MG63 (cell line): ENCODE measurements around the gene POLD1. TPM values are rescaled to one million over a fixed set of nuclear protein-coding genes. Genes with fewer than 3 reads are reported as not detected.

Experiments
- DNase-seq: peaks from one replicate; pipeline ENCODE4 v3.0.0-alpha.2; 2020
- H3K27me3 ChIP-seq: fragments of 250-450 bp; sonication (Bioruptor Pico); 2 replicates; pipeline ENCODE4 v1.5.1; 2020; ENCODE audit warnings: mild to moderate bottlenecking, moderate library complexity
- H3K36me3 ChIP-seq: fragments of 250-450 bp; sonication (Bioruptor Pico); 2 replicates; pipeline ENCODE4 v1.5.1; 2020; ENCODE audit warnings: mild to moderate bottlenecking, moderate library complexity
- H3K4me3 ChIP-seq: fragments of 250-450 bp; sonication (Bioruptor Pico); 2 replicates; pipeline ENCODE4 v1.5.1; 2020; ENCODE audit warnings: mild to moderate bottlenecking, moderate library complexity
- H3K9me3 ChIP-seq: fragments of 250-450 bp; sonication (Bioruptor Pico); 2 replicates; pipeline ENCODE4 v1.5.1; 2020; ENCODE audit warnings: mild to moderate bottlenecking, moderate library complexity
- total RNA-seq: library from RNA; depleted of rRNA; stranded (reverse); fragments of >200 nt; shearing (Covaris generic); gene quantifications from 2 replicates; pipeline ENCODE4 v1.2.3, GENCODE V29; 2014; ENCODE audit warnings: low replicate concordance

POLD1 gene
- total RNA-seq, 1 experiment from 2014 or later = 117 TPM

- Histone ChIP-seq H3K27me3 (no peaks in the 10 kb centered on the region), H3K36me3 (peaks cover 76% of the 10 kb centered on the region), H3K9me3 (no peaks in the 10 kb centered on the region), H3K4me3 (no peak overlapping the region)
- no peak for DNase-seq
Measured at GRCh38 chr19:50406156-50406820, 22.1 kb downstream of the POLD1 start.

DNA sequence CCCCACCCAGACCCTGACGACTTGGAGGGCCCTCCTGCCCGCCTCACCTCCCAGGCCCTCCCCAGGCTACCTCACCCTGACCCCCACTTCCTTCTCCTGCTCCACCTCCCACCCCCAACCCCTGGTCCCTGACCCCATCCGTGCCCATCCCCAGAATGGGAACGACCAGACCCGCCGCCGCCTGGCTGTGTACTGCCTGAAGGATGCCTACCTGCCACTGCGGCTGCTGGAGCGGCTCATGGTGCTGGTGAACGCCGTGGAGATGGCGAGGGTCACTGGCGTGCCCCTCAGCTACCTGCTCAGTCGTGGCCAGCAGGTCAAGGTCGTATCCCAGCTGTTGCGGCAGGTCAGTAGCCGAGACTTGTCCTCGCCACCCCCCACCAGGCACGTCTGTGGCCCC lies 22.7 kb downstream of the POLD1 start:
- H3K27me3 ChIP-seq = no peaks in the 10 kb centered on the region
- no peak overlapping the region for H3K4me3 ChIP-seq
- DNase-seq = no peak
- H3K36me3 ChIP-seq = peaks cover 75% of the 10 kb centered on the region
- H3K9me3 ChIP-seq = peaks cover 1% of the 10 kb centered on the region; the same call in 1 of the 2 replicates

DNA sequence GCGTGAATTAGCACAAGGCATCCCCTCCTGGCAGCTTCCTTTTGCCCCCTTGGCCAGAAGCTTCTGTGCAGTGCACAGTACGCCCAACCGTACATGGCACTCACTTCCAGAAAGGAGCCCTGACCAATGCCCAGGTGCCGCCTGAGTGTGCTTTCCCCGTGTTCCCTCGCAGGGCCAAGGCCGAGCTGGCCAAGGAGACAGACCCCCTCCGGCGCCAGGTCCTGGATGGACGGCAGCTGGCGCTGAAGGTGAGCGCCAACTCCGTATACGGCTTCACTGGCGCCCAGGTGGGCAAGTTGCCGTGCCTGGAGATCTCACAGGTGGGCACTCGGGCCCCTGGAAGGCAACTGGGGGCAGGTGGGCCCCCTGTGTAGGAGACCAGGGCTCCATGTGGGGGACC lies 25.2 kb downstream of the POLD1 start:
- no peaks in the 10 kb centered on the region for H3K27me3 ChIP-seq
- no peak for DNase-seq
- peaks cover 7% of the 10 kb centered on the region; the same call in 1 of the 2 replicates for H3K9me3 ChIP-seq
- peaks cover 69% of the 10 kb centered on the region for H3K36me3 ChIP-seq
- no peak overlapping the region for H3K4me3 ChIP-seq

DNA sequence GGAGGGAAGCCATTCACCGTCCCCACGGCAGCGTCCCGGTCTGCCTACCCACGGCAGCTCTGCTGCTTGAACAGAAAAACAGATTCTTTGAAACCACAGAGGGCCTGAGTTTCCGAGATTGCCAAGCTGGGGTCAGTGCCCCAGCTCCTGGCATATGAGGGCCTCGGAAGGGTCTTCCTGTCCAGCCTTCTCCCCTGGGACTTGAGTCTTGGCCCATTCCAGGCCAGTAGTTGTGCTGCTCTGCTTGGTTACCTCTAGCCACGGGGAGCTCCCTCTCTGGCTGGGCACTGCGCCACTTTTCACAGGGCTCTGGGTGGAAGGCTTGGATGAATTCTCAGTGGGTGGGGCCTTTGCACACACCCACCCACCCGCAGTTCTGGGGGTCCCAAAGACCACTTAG lies 26.0 kb downstream of the POLD1 start:
- Histone ChIP-seq H3K27me3 (no peaks in the 10 kb centered on the region), H3K9me3 (peaks cover 7% of the 10 kb centered on the region; the same call in 1 of the 2 replicates)
- no peak for DNase-seq

DNA sequence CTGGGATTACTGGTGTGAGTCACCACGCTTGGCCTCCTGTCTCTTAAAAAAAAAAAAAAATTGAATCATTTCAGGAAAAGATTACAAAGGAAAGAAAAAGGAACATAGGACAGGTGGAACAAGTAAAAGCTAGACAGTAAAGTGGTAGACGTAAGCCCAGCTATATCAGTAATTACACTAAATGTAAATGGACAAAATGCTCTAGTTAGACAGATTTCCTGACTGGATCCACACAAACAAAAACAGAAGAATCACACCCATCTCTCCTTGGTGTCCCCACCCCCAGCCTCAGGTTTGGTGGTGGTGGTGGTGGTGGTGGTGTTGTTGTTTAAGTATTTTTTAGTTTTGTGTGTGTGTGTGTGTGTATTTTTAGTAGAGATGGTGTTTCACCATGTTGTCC lies 28.3 kb downstream of the POLD1 start:
- DNase-seq = no peak
- Histone ChIP-seq H3K9me3 (peaks cover 7% of the 10 kb centered on the region; the same call in 1 of the 2 replicates), H3K36me3 (peaks cover 49% of the 10 kb centered on the region)

More for the DNA sequence above, 26.0 kb downstream of the POLD1 start:
- no peak overlapping the region for H3K4me3 ChIP-seq
- peaks cover 66% of the 10 kb centered on the region for H3K36me3 ChIP-seq

DNA sequence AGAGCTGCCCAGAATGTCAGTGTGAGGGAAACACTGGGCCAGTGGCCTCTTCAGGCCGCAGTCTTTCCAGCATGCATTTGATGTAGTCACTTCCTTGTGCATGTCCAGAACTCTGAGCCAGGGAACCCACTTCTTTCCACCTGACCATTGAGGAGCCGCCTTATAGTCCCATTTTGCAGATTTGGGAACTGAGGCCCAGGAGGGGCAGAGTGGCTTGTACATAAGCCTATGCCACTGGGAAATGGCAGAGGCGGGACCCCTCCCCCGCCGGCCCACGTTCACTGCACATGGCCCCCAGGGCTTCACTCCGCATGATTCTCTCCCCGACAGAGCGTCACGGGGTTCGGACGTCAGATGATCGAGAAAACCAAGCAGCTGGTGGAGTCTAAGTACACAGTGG lies 28.9 kb downstream of the POLD1 start:
- DNase-seq = no peak
- peaks cover 7% of the 10 kb centered on the region; the same call in 1 of the 2 replicates for H3K9me3 ChIP-seq
- H3K36me3 ChIP-seq = peaks cover 44% of the 10 kb centered on the region
- H3K27me3 ChIP-seq = no peaks in the 10 kb centered on the region
- H3K4me3 ChIP-seq = no peak overlapping the region

More for the DNA sequence above, 28.3 kb downstream of the POLD1 start:
- no peak overlapping the region for H3K4me3 ChIP-seq
- no peaks in the 10 kb centered on the region for H3K27me3 ChIP-seq

GRCh38 chr19:50413531-50413930 lies 29.4 kb downstream of the POLD1 start:
- Histone ChIP-seq H3K27me3 (no peaks in the 10 kb centered on the region), H3K9me3 (peaks cover 7% of the 10 kb centered on the region; the same call in 1 of the 2 replicates), H3K4me3 (no peak overlapping the region), H3K36me3 (peaks cover 44% of the 10 kb centered on the region)
- no peak for DNase-seq

DNA sequence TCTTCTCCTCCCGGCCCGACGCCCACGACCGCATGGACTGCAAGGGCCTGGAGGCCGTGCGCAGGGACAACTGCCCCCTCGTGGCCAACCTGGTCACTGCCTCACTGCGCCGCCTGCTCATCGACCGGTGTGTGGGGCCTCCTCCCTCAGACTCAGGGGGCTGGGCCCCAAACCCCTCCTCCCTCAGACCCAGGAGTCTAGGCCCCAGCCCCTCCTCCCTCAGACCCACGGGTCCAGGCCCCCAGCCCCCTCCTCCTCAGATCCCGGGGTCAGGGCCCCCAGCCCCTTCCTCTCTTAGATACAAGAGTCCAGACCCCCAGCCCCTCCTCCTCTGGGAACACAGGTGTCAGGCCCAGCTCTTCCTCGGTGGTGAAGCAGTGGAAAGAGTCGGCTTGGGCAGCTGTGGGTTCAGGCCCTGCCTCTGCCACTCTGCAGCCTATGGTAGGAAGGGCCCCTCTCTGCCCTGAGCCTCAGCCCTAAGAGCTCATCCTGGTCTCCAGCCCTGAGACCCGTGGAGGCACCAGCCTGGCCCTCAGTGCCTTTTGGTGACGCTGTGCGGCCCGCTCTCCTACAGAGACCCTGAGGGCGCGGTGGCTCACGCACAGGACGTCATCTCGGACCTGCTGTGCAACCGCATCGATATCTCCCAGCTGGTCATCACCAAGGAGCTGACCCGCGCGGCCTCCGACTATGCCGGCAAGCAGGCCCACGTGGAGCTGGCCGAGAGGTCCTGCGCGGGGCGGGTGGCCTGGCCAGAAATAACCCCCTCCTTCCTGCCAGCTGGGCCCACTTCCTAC lies 30.9 kb downstream of the POLD1 start:
- DNase-seq = peak; percentile 31
- Histone ChIP-seq H3K27me3 (no peaks in the 10 kb centered on the region), H3K36me3 (peaks cover 30% of the 10 kb centered on the region), H3K4me3 (no peak overlapping the region), H3K9me3 (peaks cover 7% of the 10 kb centered on the region; the same call in 1 of the 2 replicates)

DNA sequence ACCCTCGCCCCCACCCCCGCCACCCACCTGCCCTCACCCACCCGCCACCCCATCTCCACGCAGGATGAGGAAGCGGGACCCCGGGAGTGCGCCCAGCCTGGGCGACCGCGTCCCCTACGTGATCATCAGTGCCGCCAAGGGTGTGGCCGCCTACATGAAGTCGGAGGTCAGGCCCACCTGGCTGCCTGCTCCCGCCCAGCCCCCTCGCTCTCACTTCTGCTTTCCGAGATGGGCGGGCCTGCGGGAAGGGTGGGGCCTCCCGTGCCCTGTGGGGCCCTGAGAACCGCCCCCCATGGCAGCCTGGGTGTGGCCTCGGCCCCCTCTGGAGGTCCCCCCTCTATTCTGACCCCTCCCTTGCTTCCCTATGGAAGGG lies 31.5 kb downstream of the POLD1 start:
- no peak overlapping the region for H3K4me3 ChIP-seq
- H3K36me3 ChIP-seq = peaks cover 24% of the 10 kb centered on the region
- H3K27me3 ChIP-seq = no peaks in the 10 kb centered on the region
- DNase-seq = no peak
- peaks cover 7% of the 10 kb centered on the region; the same call in 1 of the 2 replicates for H3K9me3 ChIP-seq

DNA sequence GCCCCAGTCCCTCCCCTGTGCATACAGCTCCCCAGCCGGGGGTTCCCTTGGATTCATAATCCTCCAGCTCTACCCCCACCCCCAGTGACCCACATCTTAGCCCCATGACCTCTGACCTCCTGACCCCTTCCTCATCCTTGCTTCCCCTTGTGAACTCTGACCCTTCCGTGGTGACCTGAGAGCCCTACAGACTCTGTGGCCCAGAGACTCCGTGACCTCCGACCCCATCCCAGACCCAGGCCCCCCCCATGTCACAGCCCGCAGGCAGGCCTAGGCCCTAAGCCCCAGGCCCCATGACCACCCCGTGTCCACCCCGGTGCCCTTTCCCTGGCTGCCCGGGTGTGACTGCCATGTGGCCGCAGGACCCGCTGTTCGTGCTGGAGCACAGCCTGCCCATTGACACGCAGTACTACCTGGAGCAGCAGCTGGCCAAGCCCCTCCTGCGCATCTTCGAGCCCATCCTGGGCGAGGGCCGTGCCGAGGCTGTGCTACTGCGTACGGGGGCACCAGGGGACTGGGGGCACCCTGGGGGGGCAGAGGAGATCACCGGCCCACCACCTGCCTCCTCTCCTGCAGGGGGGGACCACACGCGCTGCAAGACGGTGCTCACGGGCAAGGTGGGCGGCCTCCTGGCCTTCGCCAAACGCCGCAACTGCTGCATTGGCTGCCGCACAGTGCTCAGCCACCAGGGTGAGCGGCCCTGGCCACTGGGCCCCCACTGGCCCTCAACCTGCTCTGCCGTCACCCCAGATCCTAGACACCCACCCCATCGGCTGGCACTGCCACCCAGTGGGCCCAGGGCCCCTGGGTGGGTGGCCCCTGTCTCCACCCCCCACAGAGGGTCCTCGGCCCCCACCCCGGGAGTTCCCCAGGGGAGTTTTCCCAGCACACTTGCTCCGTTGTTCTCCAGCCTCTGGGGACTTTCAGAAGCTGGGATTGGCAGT lies 32.2 kb downstream of the POLD1 start:
- Histone ChIP-seq H3K36me3 (peaks cover 21% of the 10 kb centered on the region), H3K4me3 (no peak overlapping the region), H3K9me3 (peaks cover 7% of the 10 kb centered on the region; the same call in 1 of the 2 replicates), H3K27me3 (no peaks in the 10 kb centered on the region)
- no peak for DNase-seq

GRCh38 chr19:50417111-50418081 lies 33.2 kb downstream of the POLD1 start:
- Histone ChIP-seq H3K4me3 (no peak overlapping the region), H3K27me3 (no peaks in the 10 kb centered on the region), H3K9me3 (peaks cover 2% of the 10 kb centered on the region; the same call in 1 of the 2 replicates), H3K36me3 (peaks cover 12% of the 10 kb centered on the region)
- no peak for DNase-seq

DNA sequence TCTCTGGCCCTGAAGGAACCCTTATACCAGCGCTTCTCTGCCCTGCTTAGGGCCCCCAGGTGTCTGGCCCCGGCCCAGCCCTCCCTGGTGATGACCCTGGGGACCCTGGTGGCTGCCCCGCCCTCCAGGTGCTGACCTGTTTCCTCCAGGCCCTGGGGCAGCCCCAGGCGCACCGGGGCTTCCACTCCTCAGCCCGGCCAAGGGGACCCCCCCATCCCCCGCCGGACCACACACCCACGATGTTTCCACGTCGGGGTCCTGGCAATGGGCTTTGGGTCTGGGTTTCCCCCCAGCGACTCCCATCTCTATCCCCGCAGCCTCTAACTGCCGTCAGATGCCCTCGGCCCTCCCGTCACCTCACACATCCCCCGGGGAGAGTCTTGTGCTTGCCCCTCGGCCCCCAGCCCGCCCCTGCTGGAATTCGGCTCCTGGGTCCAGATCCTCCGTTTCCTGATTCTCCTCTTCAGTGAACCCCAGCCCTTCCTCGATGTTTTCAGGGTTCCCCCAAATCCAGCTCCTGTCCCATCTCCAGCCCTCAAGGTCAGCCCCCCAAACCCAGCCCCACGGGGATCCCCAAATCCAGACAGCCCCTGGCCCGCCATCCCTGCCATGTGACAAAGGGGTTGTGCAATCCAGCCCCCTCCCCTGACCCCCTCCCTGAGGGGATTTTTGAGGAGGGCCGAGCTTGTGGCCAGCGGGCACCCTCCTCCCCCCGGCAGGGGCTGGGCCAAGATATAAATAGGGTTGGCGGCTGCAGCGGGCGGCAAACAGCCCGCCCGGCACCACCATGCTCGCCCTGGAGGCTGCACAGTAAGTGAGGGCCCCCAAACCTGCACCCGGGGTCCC lies 34.3 kb downstream of the POLD1 start, which contains the start of gene SPIB:
Gene SPIB, plus strand, starts transcription at position 763 of the 846 bp plus-strand sequence. Its CDS starts 25 bp downstream, at position 788.
- Histone ChIP-seq H3K4me3 (no peak within 1 kb of the TSS), H3K36me3 (peaks cover 7% of the 10 kb centered on the region), H3K27me3 (no peaks in the 10 kb centered on the region), H3K9me3 (no peaks in the 10 kb centered on the region)
- no peak for DNase-seq

DNA sequence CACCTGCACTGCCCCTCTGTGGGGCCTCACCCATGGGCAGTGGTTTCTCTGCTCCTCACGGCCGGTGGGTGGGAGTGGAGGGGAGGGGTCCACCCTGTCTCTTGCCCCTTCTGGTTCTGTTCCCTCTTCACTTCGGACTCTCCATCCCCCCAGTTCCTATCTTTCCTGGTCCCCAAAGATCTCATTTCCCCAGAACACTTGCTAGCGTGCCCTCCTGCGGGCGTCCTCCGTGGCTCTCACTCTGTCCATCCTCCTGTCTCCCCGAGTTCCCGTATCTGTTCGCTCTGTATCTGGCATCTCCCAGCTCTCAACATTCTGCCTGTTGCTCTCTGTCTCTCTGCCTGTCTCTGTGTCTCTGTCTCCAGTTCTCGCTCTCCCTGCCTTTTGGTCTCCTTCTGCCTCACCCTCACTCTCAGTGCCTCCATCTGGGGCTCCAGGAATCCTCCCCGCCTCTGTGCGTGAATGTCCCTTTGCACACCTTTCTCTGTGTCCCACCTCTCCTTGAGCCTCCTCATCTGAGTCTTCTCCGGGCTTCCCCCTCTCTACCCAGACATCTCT lies 35.0 kb downstream of the POLD1 start:
- no peak for DNase-seq
- peaks cover 4% of the 10 kb centered on the region; the same call in 1 of the 2 replicates for H3K36me3 ChIP-seq
- H3K9me3 ChIP-seq = no peaks in the 10 kb centered on the region
- H3K4me3 ChIP-seq = no peak overlapping the region
- no peaks in the 10 kb centered on the region for H3K27me3 ChIP-seq

DNA sequence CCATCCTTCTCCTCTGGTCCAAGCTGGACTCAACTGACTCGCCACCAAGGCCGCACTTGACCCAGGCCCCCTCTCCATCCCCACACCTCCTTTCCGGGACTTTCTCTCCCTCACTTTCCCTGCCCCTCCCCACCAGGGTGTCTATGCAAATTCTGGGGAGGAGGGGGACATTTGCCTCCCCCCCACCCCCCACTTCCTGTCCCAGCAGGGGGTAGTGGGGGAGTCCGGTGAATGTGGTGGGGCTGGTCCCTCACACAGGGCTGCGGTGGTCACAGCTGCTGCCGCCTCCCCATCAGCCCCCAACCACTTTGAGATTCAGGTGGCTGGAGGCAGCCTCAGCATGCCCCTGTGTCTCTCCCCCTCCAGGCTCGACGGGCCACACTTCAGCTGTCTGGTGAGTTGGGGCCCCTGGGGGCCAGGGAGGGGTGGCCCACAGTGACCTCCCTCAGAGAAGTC lies 35.5 kb downstream of the POLD1 start:
- H3K9me3 ChIP-seq = no peaks in the 10 kb centered on the region
- no peaks in the 10 kb centered on the region for H3K27me3 ChIP-seq
- no peak for DNase-seq
- no peak overlapping the region for H3K4me3 ChIP-seq
- H3K36me3 ChIP-seq = peaks cover 2% of the 10 kb centered on the region; the same call in 1 of the 2 replicates
